GM19452 (cell line): ENCODE results near the gene P2RX7.
"Not testable (repeated sequence)": the region's sequence is repeated elsewhere in the genome, so short reads cannot be mapped to it uniquely, and the experiment has no call there.

Source experiments
- ATAC-seq: cut with Tn5 transposase; IDR thresholded peaks from one replicate; pipeline ENCODE4 v1.9.1; 2021; ENCODE audit not compliant: unreplicated experiment

P2RX7 gene

DNA sequence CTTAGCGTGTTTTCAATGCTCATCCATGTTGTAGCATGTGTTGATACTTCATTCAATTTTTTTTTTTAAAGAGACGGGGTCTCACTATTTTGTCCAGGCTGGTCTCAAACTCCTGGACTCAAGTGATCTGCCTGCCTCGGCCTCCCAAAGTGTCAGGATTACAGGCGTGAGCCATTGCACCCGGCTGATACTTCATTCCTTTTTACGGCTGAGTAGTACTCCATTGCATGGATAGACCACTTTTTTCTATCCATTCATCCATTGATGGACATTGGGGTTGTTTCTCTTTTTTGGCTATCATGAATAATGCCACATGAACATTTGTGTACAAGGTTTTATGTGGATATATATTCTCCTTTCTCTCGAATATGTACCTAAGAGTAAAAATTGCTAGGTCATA is 1.2 kb downstream of the P2RX7 start:
- no peak for ATAC-seq

DNA sequence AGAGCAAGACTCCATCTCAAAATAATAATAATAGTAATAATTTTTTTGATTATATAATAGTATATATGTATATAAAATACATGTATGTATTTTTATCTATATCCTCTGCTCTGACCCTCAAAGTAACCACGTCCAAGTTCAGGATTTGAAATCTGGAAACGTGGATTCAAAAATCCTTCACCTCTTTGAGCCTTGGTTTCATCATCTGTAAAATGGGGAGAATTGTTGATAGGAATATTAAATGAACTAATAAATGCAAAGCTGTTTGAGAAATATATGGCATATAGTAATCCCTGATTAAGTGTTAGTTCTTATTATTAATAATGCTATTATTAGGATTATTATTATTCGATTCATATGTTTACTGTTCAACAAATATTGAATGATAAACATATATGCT is 2.6 kb downstream of the P2RX7 start:
- ATAC-seq: no peak

DNA sequence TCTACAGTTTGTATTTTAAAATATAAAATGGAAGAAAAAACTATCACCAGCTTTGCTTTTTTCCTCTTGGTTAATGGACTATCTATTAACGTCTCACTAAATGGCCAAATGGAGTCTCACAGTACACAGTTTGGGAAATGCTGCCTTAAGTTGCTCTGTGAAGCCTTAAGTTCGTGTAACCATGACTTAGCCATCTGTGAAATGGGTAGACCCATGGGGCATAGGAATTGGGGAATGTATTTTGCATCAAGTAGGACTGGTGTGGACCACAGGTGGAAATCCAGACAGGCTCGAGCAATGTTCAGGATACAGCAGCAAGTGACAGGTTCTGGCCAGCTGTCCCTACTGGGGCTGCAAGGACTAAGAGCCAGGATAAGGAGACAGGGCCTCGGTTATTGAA is 4.8 kb downstream of the P2RX7 start:
- no peak for ATAC-seq

DNA sequence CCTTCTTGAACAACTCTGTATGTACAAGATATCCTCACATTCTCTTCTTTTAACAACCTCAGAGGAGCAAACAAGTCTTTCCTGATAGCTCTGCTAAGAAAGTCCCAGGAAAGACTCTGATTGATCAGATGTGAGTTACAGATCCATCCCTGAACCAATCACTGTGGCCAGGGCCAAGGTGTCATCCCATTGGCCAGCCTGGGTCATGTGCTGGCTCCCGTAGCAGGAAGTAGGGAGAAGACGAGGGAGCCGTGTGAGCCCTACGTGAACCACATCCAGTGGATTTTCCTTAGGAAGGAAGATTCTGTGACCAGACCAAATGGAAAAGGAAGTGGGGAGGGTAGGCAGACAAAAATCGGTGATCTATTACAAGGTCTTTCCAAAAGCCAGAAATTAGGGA is 5.6 kb downstream of the P2RX7 start:
- ATAC-seq: no peak

DNA sequence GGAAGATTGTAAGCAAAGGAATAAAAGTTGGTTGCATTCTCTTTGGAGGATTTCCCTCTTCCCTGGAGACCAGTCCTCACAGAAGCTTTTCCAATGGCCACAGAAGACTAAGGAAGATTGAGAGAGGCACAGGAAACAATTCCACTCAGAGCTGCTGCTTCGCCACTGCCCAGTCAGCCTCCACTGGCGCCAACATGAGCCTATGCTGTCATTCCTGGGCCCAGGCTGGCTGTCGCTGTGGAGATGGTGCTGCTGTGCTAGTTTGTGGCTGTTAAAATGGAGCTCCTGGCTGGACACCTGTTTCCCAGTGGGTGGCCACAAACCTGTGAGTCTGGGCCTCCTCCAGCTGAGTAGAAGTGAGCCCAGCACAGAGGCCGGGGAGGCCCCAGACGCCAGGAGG is 6.6 kb downstream of the P2RX7 start:
- no peak for ATAC-seq

DNA sequence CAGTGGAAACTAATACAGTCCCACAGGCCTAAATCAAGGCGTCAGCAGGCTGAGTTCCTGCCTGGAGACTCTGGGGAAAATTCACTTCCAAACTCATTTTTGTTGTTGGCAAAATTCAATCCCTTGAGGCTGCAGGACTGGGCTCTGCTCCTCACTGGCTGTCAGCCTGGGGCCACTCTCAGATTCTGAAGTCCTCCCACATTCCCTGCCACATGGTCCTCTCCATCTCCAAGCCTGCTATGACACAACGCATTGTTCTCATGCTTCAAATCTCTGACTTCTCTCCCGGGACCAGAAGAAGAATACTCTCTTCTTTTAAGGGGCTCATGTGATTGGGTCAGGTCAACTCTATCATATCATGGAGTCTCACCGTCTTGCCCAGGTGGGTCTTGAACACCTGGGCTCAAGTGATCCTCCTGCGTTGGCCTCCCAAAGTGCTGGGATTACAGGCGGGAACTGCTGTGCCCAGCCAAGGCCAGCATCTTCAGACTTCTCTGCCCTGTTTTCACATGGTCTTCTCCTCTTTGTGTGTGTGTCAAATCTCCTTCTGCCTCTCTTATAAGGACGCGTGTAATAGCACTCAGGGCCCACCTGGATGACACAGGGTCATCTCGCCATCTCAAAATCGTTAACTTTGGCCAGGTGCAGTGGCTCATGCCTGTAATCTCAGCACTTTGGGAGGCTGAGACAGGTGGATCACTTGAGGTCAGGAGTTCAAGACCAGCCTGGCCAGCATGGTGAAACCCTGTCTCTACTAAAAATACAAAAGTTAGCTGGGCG is 9.7 kb downstream of the P2RX7 start:
- ATAC-seq: no peak

DNA sequence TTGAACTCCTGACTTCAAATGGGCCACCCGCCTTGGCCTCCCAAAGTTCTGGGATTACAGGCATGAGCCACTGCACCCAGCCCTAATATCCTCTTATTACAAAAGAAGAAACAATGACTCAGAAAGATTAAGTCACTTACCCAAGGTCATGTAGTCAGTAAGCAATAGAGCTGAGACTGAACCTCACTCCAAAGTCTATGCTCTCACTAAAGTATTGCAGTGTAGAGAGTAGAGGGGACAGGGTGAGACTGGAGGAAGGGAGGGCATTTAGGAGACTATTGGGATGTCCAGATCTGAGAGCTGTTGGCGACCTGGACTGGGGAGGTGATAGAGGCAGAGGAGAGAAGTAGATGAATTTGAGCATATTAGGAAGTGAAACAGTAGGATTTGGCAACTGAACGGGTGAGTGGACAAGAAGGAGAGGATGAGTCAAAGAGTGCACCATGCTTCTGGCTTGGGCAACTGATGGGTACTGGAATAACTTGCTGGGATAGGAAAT is 11.8 kb downstream of the P2RX7 start:
- ATAC-seq: no peak

DNA sequence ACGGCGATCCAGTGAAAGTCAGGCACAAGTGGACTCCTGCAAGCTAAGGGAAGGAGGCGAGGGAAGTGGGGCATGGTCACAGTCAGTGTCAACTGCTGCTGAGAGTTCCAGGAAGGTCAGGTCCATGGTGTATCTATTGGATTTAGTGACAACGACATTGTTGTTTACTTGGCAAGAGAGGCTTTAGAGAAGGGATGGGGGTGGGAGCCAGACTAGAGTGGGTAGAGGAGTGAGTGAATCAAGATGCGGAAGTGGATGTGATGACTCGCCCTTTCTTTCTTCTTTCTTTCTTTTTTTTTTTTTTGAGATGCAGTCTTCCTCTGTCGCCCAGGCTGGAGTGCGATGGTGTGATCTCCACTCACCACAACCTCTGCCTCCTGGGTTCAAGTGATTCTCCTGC is 12.5 kb downstream of the P2RX7 start:
- ATAC-seq: no peak

DNA sequence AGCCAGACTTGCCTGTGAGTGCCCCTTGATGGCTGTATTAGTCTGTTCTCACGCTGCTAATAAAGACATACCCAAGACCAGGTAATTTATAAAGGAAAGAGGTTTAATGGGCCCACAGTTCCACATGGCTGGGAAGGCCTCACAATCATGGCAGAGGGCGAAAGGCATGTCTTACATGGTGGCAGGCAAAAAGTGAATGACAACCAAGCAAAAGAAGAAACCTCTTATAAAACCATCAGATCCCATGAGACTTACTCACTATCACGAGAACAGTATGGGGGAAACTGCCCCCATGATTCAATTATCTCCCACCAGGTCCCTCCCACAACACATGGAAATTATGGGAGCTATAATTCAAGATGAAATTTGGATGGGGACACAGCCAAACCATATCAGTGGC is 16.6 kb downstream of the P2RX7 start:
- ATAC-seq: not testable (repeated sequence)

DNA sequence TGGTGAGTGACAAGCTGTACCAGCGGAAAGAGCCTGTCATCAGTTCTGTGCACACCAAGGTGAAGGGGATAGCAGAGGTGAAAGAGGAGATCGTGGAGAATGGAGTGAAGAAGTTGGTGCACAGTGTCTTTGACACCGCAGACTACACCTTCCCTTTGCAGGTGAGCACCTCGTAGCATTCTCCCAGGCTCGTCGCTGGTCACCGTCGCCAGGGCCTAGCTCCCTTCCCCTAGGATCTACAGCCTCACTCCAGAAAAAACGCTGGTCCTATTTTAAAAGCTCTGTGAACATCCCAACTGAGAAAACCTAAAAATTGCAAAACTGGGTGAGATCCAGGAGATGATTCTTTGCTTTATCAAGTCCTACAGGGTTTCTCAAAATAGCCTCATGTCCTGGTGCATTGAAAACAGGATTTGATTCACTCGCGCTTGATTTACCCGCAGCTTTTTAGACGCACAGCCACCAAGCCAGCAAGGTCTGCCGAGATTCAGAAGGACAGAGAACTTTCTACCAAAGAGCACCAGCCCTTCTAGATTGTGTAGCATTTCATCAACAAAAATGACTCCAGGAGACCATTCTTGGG is 22.2 kb downstream of the P2RX7 start:
- no peak for ATAC-seq

DNA sequence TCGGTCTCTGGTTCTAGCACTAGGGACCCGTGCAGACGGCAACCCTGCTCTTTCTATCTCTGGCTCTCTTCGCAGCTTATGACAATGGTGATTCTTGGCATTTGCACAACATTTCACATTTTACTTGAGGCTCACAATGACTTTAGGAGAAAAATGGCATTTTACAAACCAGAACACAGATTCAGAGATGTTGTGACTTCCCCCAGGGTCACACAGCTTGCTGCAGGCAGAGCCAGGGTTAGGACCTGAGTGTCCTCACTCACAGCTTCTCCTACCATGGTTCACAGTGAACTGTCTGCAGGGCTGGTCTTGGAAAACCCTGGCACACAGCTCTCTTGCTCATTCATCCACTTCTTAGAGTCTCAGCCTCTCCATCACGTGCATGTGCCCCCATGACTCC is 23.7 kb downstream of the P2RX7 start:
- no peak for ATAC-seq

DNA sequence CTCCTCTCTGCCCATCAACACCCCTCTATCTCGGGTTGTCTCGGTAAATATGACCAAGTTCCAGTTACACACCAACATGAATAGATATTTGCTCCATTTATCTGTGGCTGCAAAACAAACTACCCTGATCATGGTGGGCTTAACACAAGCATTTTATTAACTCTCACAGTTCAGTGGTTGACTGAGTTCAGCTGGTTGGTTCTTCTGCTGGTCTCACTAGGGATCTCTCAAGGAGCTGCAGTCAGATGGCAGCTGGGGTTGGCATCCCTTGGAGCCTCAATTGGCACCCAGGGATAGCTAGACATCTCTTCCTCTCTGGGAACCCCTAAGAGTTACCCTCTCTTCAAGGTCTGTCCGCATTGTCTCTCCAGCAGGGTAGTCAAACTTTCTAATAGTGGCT is 25.4 kb downstream of the P2RX7 start:
- ATAC-seq: no peak

DNA sequence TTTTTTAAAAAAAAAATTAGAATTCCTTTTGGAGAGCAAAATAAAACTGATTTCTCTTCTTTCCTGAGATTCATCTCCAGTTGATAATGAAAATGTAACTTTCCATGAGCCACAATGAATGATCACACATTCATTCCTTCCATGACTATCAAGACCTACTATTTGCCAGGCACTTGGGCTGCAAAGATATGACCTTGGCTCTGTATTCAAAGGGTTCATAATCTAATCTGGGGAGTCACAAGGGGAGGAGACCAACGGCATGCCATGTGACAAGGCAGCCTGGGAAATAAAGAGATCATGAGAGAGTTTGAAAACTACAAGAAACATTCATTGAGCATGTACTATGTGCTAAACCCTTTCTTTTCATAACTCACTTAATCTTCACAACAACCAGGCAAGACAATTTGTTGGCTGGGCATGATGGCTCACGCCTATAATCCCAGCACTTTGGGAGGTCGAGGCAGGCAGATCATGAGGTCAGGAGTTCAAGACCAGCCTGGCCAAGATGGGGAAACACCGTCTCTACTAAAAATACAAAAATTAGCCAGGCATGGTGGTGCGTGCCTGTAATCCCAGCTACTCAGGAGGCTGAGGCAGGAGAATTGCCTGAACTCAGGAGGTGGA is 26.2 kb downstream of the P2RX7 start:
- ATAC-seq: not testable (repeated sequence)

DNA sequence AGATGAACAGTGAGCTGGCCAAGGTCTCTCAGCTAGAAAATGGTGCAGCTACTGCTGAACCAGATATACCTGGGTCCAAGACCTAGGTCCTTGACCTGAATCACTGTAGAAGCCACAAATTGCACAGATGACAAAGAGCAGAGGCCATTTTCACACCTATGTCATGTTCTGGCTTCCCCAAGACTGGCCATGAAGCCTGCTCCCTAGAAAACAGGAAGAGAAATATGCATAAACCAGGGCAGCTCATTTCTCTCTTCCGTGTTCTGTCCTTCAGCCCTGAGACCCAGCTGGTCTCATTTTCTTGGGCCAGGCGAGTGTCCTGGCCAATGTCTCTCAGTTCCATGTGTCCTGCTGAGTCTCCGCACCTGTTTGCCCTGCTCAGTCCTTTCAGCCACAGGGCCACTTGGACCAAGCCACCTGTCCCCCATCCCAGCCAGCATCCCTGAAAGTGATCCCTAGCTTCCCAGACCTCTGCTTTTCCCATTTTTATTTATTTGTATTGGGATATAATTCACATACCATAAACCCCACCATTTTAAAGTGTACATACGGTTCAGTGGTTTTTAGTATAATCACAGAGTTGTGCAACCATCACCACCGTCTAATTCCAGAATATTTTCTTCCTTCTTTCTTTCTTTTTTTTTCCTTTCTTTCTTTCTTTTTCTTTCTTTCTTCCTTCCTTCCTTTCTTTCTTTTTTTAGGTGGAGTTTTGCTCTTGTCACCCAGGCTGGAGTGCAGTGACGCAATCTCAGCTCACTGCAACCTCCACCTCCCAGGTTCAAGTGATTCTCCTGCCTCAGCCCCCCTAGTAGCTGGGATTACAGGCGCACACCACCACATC is 27.0 kb downstream of the P2RX7 start:
- peak; percentile 61 for ATAC-seq

DNA sequence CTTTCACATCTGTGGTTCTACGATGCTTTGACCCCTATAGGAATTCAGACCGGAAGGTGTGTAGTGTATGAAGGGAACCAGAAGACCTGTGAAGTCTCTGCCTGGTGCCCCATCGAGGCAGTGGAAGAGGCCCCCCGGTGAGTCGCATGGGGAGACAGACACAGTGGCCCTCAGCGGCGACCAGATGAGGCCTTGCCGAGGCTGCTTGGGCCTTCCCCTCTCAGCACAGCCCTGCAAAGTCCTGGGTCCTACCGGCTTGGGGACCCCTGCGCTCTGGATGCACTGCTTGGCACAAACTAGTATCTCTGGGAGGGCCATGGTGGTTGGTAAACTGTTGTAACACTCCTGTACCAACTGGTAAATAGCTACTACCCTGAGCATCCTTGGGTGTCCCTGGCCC is 29.7 kb downstream of the P2RX7 start:
- ATAC-seq: no peak

DNA sequence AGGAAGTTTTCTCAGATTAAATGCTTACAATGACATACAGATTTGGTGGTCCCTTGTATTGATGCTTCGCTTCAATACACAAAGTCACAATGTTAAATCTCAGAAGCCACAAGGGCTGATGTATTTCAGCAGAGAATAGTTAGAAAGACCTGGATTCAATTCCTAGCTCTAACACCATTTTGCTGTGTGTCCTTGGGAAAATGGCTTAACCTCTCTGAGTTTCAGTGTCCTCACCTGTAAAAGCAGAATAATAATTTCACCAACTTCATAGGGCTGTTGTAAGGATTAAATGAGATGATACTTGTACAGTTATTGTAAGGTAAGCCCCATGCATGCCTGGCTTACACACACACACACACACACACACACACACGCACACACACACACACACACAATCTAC is 30.3 kb downstream of the P2RX7 start:
- ATAC-seq: no peak

DNA sequence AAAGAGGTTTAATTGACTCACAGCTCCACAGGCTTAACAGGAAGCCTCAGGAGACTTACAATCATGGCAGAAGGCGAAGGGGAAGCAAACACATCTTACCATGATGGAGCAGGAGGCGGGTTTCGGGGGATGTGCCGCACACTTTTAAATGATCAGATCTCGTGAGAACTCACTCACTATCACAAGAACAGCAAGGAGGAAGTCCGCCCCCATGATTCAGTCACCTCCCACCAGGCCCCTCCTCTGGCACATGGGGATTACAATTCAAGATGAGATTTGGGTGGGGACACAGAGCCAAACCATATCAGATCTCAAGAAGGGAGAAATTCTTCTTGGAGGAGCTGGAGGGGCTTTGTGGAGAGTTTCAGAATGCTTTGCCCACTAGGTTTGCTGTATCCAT is 32.2 kb downstream of the P2RX7 start:
- not testable (repeated sequence) for ATAC-seq

DNA sequence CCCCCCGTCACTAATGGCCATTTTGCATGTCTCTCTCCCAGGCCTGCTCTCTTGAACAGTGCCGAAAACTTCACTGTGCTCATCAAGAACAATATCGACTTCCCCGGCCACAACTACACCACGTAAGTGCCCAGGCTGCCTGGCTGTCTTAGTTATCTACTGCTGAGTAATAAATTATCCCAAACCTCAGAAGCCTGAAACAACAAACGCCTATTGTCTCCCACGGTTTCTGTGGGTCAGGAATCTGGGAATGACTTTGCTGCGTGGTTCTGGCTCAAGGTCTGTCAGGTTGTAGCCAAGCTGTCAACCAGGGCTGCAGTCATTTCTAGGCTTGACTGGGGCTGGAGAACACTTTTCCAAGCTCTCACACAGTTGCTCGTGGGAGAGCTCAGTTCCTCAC is 32.6 kb downstream of the P2RX7 start:
- no peak for ATAC-seq

DNA sequence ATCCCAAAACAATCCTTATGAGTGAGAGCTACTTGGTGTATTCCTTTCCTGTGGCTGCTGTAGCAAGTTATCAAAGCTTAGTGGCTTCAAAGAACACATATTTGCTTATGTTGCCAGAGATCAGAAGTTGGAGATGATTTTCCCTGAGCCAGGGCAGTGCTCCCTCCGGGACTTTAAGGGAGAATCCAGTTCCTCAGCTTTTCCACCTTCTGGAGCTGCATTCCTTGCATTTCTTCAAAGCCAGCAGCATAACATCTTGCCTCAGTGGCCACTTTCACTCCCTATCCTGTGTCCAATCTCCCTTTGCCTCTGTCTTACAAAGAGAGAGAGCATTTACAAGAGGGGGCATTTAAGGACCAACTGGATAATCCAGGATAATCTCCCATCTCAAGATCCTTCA is 33.7 kb downstream of the P2RX7 start:
- ATAC-seq: no peak

DNA sequence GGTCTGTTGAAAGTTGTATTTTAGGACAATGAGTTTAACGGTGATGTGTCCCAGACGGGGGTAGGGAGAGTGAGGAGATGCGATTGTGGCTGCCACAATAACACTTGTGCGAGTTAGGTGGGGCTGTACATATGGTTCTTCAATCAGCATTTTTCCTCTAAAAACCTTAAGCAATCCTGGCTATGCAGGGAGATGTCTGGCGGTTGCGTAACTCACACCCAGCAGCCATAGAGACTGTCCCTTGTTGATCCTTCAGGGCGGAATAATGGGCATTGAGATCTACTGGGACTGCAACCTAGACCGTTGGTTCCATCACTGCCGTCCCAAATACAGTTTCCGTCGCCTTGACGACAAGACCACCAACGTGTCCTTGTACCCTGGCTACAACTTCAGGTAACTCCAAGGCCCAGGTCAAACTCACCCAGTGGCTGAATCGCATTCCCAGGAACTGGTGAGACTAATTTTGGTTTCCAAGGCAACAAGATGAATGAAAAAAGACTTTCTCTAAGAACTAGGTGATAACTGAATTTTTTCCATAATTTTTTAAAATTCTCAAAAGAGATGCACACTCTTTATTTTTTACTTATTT is 34.6 kb downstream of the P2RX7 start:
- no peak for ATAC-seq

DNA sequence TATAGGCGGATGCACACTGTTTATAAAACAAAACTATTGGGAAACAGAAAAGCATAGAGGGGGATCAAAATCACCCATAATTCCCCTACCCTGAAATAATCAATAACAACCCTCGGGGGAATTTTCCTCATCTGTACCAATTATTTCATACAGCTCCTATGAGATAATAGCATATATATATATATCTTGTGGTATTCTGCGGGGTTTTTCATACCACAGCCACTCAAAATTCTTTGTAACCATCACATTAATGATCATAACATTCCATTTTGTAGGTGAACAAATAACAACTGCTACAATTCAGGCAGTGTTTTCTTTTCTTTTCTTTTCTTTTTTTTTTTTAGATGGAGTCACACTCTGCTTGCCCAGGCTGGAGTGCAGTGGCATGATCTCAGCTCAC is 35.3 kb downstream of the P2RX7 start:
- no peak for ATAC-seq
